Uterus (tissue), 2 donors: ENCODE measurements around the gene ZNF20.

Experiments
- POLR2A ChIP-seq, 2 donors: fragments of 450-650 bp; IDR thresholded peaks; one replicate each; pipeline ENCODE4 v1.6.1; 2016; ENCODE audit warnings: antibody characterized with exemption in 2 of 2, mild to moderate bottlenecking in 1 of 2, moderate library complexity in 1 of 2
- TF ChIP-seq, protein P1 (sequence below), 4 experiments: fragments of 200-600 bp in 2 of 4; fragments of 450-650 bp in 2 of 4; sonication (generic) in 2 of 4; IDR thresholded peaks; one replicate each; pipeline ENCODE4 v1.5.1; 2016 to 2019; ENCODE audit warnings: antibody characterized with exemption in 4 of 4, mild to moderate bottlenecking in 2 of 4, moderate library complexity in 1 of 4

GRCh38 chr19:12162882-12163806 lies 23.0 kb upstream of the ZNF20 start, which contains the start of gene ZNF136:
- TF ChIP-seq, protein P1, sequence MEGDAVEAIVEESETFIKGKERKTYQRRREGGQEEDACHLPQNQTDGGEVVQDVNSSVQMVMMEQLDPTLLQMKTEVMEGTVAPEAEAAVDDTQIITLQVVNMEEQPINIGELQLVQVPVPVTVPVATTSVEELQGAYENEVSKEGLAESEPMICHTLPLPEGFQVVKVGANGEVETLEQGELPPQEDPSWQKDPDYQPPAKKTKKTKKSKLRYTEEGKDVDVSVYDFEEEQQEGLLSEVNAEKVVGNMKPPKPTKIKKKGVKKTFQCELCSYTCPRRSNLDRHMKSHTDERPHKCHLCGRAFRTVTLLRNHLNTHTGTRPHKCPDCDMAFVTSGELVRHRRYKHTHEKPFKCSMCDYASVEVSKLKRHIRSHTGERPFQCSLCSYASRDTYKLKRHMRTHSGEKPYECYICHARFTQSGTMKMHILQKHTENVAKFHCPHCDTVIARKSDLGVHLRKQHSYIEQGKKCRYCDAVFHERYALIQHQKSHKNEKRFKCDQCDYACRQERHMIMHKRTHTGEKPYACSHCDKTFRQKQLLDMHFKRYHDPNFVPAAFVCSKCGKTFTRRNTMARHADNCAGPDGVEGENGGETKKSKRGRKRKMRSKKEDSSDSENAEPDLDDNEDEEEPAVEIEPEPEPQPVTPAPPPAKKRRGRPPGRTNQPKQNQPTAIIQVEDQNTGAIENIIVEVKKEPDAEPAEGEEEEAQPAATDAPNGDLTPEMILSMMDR (IDR thresholded peaks at IDR 0.05) = peak in 1 of 4 experiments; percentile 14
- peak; percentile 76 to 80 for TF ChIP-seq POLR2A (IDR thresholded peaks at IDR 0.05)
